ENCODE data around the gene SLC4A7.

The SLC4A7 gene

GRCh38 chr3:27507111-27507510, 22.9 kb upstream of the SLC4A7 start:
- CTCF ChIA-PET: interaction anchor here (0.7 to 1.0 kb wide), 3 partner anchors 11 to 780 kb away, joined by 3 read pairs; no protein-coding TSS in a partner anchor
- TF ChIP-seq, protein P1, sequence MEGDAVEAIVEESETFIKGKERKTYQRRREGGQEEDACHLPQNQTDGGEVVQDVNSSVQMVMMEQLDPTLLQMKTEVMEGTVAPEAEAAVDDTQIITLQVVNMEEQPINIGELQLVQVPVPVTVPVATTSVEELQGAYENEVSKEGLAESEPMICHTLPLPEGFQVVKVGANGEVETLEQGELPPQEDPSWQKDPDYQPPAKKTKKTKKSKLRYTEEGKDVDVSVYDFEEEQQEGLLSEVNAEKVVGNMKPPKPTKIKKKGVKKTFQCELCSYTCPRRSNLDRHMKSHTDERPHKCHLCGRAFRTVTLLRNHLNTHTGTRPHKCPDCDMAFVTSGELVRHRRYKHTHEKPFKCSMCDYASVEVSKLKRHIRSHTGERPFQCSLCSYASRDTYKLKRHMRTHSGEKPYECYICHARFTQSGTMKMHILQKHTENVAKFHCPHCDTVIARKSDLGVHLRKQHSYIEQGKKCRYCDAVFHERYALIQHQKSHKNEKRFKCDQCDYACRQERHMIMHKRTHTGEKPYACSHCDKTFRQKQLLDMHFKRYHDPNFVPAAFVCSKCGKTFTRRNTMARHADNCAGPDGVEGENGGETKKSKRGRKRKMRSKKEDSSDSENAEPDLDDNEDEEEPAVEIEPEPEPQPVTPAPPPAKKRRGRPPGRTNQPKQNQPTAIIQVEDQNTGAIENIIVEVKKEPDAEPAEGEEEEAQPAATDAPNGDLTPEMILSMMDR (IDR thresholded peaks at IDR 0.05; ENCODE audit: control extremely low read depth, extremely low read depth, low read depth, missing control alignments): no peak
- POLR2A ChIA-PET: no interaction called here
- DNase-seq (ENCODE audit: extremely low spot score): no peak

GRCh38 chr3:27504749-27505148, 20.6 kb upstream of the SLC4A7 start:
- no peak for DNase-seq (ENCODE audit: extremely low spot score)
- ChIA-PET CTCF (no interaction called here), POLR2A (no interaction called here)
- TF ChIP-seq, protein P1 (IDR thresholded peaks at IDR 0.05; ENCODE audit: control extremely low read depth, extremely low read depth, low read depth, missing control alignments): no peak

DNA sequence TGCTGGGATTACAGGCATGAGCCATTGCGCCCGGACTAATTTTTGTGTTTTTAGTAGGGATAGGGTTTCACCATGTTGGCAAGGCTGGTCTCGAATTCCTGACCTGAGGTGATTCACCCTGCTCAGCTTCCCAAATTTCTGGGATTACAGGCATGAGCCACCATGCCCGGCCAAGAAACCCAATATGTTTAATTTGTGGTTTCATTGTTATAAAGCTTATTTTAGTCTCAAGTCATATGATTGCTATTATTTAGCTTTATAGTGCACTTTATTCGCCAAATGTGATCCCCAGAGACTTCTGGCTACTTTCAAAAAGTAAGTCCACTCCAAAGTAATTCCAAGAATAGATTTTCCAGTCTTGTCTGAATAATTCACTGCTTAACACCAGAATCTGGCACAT, 19.3 kb upstream of the SLC4A7 start:
- POLR2A ChIA-PET: no interaction called here
- CTCF ChIA-PET: no interaction called here

GRCh38 chr3:27501759-27502158, 17.6 kb upstream of the SLC4A7 start:
- TF ChIP-seq, protein P1 (IDR thresholded peaks at IDR 0.05; ENCODE audit: control extremely low read depth, extremely low read depth, low read depth, missing control alignments): no peak
- ChIA-PET CTCF (no interaction called here), POLR2A (no interaction called here)
- no peak for DNase-seq (ENCODE audit: extremely low spot score)

More for the DNA sequence above, 19.3 kb upstream of the SLC4A7 start:
- DNase-seq (ENCODE audit: extremely low spot score): no peak
- TF ChIP-seq, protein P1 (IDR thresholded peaks at IDR 0.05; ENCODE audit: control extremely low read depth, extremely low read depth, low read depth, missing control alignments): no peak

- ChIA-PET POLR2A (no interaction called here), CTCF (interaction anchor here (1.2 to 1.5 kb wide), 3 partner anchors 16 to 34 kb away, joined by 3 to 4 read pairs (median 3); partner anchors contain the start of gene SLC4A7)
- DNase-seq (ENCODE audit: extremely low spot score): no peak
- TF ChIP-seq, protein P1 (IDR thresholded peaks at IDR 0.05; ENCODE audit: control extremely low read depth, extremely low read depth, low read depth, missing control alignments): no peak
Measured at GRCh38 chr3:27500986-27501385, 16.8 kb upstream of the SLC4A7 start.

DNA sequence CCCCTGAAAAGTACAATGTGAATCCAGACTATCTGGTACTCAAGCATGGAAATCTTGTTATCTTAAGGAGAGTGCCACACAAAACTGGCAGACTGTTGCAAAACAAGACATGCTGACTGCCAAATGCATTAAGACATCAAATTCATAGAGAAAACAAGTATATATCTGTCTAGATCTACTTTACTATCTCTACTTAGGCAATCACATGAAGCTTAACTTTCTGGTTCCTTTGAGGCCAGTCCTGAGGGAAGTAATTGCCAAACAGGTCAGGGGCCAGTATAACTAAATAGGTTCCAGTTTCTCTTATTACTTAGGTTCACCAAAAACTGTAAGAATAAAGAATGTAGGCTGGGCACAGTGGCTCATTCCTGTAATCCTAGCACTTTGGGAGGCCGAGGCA, 15.9 kb upstream of the SLC4A7 start:
- CTCF ChIA-PET: interaction anchor here (1.0 to 1.5 kb wide), 4 partner anchors 15 to 158 kb away, joined by 3 to 4 read pairs (median 4); partner anchors contain the start of gene SLC4A7
- TF ChIP-seq, protein P1 (IDR thresholded peaks at IDR 0.05; ENCODE audit: control extremely low read depth, extremely low read depth, low read depth, missing control alignments): no peak
- POLR2A ChIA-PET: no interaction called here
- DNase-seq (ENCODE audit: extremely low spot score): no peak

- TF ChIP-seq, protein P1 (IDR thresholded peaks at IDR 0.05; ENCODE audit: control extremely low read depth, extremely low read depth, low read depth, missing control alignments): no peak
- POLR2A ChIA-PET: no interaction called here
Measured at GRCh38 chr3:27494784-27495183, 10.6 kb upstream of the SLC4A7 start.

More at GRCh38 chr3:27494784-27495183, 10.6 kb upstream of the SLC4A7 start:
- CTCF ChIA-PET: no interaction called here
- DNase-seq (ENCODE audit: extremely low spot score): no peak

Data from GM10248 (cell line).